HG03571 (cell line): ENCODE results near the gene UGT3A2.
"Not testable (repeated sequence)": the region's sequence is repeated elsewhere in the genome, so short reads cannot be mapped to it uniquely, and the experiment has no call there.

Source experiments
- ATAC-seq: cut with Tn5 transposase; IDR thresholded peaks from one replicate; pipeline ENCODE4 v1.9.1; 2021; ENCODE audit not compliant: unreplicated experiment

Gene UGT3A2

DNA sequence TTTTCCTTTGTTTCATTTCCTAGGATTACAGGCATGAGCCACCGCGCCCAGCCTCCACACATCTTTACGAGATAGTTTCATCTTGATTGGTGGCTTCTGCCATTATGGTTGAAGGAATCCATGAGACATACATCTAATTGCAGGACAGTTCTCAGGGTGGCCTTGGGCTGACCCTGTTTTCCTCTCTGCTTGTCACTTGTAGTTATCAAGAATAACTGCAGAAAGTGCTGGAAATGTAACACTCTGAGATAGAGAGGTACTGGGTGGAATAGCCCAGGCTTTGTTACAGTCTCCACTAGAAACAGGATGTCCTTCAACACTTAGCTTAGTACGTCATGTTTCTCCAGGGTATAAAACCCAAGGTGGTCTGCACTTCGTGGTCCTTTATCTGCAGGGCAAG lies 10.7 kb downstream of the UGT3A2 start:
- no peak for ATAC-seq

DNA sequence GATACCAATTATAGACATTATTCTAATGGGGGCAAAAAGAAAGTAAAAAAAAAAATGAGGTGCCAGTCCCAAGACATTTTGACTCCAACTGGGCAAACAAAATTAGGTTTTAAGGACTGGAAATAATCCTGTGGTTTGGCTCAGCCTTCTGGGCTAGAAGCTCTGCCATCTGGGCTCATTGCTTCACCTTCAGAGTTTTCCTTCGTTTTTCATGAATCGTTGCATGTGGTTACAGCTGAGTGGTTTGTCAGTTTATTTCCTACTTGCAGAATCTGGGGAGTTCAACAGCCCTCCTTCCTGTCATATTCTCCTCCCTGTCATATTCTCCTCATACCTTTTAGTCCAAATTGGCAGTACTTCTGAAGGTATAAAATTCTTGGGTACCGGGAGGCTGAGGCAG lies 12.0 kb downstream of the UGT3A2 start:
- ATAC-seq, result no peak

DNA sequence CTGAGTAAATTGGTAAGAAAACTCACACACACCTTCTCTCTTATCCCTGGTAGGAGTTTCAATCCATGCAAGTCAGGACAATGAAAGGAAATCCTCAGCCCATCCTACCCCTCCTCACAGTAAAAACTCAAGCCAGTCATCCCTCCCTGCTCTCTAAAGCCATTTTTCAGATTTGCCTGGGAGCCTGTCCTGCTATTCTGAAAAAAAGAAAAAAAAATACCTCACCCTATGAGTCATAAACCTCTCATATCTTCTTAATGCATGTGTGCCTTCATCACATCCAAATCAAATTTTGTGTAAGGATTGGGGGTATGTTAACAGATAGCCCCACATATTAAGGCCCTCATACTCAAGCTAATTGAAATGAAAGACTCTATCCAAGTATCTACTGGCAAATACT lies 14.1 kb downstream of the UGT3A2 start:
- ATAC-seq, result no peak

DNA sequence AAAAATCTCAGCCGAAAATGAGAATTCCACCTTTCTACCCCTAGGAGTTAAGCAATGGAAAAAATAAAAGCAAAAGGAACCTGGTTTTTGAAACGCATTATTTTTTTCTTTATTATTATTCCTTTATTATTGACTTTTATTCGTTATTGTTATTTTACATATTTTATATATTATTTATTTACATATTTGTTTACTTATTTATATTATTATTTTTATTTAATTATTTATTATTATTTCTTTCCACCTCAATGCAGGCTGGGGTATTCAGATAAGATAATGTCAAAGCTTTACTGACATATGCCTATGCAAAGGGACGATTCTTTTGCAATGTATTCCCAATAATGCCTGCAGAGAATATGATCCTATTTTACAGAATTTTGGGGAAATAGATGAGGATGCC lies 16.7 kb downstream of the UGT3A2 start:
- no peak for ATAC-seq

DNA sequence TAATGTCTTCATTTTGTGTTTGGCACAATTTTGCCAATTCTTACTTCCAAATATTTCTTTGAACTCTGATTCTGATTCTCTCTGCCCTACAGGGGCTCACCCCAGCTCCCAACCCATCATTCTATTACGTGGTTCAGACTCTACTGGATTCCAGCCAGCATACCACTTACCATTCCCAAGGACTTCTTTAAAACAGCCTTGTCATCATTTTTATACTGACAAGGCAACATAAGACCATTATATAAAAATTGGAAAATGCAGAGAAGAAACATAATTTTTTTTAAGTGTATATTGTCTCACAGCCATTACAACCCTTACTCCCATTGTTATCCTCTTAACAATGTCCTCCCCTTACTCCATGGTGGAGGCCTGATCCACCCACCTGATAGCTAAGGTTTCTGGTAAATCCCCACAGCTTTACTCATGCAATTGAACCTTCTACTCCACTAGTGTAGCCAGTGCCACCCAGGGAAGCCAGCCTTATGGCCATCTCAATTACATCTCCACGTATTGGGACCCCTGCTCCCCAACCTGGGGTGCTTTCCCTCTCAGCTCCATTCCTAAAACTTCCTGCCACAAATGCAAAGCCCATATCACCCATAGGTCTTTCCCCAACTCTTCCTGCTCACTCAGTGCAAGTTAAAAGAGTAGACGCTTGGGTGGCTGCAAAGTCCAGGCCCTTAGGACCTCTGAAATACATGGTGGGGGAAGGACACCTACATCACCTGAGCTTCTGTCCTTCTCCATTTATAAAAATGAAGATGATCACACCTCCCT lies 19.1 kb downstream of the UGT3A2 start:
- ATAC-seq, result no peak

DNA sequence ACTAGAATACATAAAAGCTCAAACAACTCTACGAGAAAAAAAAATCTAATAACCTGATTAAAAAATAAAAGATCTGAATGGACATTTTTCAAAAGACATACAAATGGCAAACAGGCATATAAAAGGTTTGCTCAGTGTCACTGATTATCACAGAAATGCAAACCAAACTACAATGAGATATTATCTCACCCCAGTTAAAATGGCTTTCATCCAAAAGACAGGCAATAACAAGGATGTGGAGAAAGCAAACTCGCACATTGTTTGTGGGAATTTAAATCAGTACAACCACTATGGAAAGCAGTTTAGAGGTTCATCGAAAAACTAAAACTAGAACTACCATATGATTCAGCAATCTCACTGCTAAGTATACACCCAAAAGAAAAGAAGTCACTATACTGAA lies 20.8 kb downstream of the UGT3A2 start:
- ATAC-seq, result no peak

DNA sequence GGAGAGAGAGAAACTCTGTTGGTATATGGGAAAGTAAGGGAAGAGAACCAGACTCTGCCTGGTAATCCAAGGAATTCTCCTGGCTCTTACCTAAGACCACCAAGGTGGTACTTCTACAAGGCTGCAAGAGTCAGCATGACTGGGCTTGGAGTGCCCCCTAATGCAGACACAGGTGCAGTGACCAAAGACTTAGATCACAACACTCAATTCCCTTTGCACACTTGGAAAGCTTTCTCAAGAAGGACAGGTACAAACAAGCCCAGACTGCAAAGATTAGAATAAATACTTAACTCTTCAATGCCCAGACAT lies 25.2 kb downstream of the UGT3A2 start:
- no peak for ATAC-seq

DNA sequence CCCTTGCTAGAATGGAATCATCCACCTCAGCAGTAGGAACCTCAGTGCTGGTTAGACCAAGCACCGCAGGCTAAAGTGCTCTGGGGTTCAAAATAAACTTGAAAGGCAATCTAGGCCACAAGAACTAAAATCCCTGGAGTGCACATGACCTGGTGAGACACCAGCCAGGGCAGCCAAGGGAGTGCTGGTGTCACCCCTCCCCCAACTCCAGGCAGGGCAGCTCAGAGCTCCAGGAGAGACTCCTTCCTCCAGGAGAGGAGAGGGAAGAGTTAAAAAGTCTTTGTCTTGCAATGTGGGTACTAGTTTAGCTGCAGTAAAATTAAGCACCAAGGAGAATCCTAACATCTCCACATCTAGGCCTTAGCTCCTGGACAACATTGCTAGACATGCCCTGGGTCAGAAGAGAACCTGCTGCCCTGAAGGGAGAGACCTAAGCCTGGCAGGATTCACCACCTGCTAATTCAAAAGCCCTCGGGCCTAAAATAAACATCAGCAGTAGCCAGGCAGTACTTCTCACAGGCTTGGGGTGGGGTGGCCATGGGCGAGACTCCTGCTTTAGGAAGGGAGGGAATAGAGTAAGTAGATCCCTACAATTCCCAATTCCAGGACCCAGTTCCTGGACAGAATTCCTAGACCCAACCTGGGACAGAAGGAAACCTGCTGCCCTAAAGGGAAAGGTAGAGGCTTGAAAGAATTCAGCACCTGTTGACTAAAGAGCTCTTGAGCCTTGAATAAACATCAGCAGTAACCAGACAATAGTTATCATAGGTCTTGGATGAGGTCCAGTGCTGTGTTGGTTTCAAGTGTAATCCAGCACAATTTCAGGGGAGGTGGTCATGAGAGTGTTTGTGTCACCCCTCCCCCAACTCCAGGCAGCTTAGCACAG lies 25.8 kb downstream of the UGT3A2 start:
- no peak for ATAC-seq

DNA sequence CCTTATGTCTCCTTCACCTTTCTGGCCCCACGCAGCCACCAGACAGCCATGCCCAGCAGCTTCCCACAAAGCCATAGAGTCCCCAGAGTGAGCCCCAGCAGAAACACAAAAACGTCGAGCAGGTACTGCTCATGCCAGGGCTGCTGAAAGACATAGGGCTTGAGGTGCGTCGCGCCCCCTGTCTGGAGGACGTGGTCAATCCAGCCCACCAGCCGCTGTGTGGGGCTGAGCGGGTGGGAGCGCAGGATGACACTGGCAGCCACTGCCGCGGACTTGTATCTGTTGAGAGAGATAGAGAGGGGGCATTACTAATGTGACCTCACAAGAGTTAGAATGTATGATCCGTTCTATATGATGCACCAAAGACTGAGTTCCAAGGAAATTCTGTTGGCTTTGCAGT lies 31.0 kb downstream of the UGT3A2 start:
- ATAC-seq, result no peak

DNA sequence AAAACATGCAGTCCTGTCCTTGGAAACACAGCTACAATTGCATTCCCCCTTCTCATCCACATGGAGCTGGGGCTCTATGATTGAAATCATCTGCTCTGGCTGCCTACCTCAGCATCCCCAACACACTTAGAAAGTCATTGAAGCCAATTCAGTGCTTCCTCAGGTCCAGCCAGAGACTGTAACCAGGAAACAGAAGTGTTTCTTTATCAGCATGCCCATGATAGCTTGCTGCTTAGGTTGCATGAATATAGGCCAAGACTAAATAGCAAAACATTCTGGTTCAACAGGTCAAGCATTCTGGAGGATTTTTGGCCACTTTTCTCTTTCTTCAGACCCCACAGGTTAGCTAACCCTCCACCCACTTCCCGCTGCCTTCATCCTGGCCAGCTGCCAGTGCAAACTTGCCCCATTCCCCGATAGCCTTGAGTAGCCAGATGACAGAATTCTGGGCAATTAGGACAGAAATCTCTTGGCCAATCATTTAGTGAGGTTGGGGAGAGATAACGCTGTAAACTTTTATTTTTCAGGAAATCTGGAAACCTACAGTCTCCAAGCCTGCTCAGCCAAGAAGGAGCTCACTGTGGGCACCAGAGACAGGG lies 32.0 kb downstream of the UGT3A2 start:
- ATAC-seq, result not testable (repeated sequence)

DNA sequence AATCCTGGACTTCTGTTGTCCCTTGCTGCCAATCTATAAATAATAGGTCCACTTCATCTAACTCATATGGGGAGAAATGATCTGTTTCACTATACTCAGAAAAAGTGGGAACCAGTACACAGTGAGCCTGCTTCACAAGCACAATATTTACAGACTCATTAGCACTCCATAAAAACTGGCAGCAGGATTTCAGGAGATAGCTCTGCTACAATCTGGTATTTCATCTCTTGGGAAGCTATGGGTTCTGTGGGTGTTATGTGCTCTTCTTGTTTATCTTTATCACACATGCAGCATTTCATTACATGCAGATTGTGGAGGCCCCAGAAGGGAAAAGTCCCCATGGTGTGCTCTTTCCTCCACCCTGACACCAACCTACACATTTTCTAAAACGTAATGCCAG lies 33.2 kb downstream of the UGT3A2 start:
- ATAC-seq, result no peak

DNA sequence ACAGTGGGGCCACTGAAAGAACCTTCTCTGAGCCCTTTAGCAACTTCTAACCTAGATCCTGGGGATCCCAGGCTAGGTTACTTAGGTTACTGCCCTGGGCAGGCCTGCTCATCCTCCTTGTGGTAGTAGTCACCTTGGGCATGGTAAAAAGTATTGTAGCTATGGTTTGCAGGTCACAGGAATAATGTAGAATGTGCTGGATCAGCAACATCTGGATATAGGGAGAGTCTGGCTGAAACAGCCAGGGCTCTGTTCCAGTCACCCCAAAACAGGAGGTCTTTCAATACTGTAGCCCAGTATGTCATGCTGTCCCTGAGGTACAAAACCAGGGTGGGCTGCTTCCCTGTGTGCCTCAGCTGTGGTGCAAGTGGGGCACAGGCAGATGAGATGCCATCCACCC lies 33.6 kb downstream of the UGT3A2 start:
- no peak for ATAC-seq

DNA sequence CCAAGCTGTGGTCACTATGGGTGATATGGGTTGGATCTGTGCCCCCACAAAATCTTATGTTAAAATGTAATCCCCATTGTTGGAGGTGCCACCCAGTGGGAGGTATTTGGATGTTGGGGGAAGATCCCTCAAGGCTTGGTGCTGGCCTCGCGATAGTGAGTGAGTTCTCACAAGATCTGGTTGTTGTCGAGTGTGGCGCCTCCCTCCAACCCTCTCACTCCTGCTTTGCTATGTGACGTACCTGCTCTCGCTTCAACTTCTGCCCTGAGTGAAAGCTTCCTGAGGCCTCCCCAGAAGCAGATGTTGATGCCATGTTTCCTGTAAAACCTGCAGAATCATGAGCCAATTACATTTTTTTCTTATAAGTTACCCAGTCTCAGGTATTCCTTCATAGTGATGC lies 35.5 kb downstream of the UGT3A2 start:
- no peak for ATAC-seq

DNA sequence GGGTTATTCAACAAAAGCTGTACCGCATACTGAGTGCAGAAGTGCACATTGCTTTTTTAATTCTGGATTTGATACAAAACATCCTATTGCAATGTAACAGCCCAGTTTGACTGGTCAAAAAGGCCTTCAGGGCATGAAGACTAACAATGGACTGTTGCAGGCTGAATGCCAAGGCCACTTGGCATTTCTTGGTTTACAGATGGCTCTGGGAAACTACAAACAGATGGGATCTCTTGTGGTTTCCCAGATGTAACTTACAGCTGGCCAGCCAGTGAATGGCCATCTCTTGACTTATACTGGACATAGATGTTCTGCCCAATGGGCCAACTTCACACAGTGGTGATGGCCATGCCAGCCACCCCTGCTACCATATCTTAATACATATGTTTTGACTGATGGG lies 36.8 kb downstream of the UGT3A2 start:
- ATAC-seq, result no peak

DNA sequence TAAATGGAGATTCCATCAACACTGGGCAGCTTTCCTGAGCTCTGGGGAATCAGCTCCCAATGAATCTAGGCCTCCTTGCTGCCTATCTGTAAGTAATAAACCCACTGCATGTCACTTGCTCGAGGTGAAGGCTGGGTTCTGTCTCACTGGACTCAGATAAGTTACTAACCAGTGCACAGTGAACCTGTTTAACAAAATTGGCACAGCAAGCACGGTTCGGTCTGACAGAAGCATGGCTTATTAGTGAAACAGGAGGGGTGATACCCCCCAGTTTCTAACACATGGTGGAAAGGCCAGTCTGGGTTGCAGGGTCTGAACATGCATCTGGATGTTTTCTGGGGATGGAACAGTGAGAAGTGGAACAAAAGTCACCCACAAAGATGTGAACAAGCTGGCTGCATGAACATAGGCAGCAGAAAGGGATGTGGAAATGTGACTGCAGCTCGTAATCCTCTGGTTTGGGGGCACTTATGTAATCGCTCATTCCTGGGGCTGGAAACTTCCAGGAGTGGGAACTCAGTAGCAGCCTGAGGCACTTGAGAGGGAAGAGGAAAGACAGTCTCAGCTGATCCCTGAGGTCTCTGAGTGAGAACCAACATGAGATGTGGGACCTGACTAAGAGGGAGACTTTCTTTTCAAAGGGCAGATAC lies 37.7 kb downstream of the UGT3A2 start:
- ATAC-seq, result no peak

DNA sequence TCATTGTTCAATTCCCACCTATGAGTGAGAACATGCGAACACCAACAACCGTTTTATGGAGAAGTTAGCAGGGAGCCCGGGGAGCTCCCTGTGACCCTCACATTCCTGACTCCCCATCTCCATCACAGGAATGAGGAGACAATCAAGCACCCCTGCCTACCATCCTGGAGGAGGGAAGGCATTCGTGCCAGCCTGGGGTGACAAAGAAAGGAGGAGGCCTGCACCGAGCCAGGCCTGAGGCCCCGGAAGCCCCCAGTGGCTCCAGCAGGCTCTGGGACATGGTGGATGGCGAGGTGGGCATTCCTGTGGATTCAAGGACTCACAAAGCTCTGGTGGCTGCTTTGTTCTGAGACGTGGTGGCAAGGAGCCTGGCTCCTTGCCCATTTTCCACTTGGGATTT lies 39.0 kb downstream of the UGT3A2 start:
- no peak for ATAC-seq

DNA sequence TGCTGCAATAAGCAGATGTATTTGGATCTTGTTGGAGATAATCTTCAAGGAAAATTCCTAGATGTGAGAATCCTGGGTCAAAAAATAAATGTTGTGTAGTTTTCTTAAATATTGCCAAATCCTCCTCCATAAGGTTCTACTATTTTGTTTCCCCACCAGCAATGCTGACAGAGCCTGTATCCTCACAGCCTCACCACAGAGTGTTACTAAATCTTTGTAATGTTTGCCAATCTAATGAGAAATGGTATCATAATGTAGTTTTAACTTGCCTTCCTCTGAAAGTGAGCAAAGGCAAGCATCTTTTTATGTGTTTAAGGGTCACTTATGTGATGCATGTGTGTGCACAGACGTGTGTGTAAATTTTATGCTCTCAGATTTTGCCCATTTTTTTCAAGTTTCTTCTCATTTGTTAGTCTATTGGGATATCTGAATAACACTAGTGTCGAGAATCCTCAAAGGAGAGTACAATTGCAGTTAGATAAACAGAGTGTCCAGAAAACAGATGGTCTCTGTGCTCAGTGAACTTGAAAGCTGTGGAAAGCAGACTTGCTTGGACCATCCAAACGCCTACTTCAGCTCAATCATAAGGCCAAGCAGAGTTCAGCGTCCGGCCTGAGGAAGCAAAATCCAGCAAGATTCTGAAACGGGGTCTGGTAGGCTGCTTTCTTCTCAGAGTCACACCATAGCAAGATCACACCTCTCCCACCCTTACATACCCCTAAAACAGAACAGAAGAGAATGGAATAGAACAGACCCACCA lies 39.8 kb downstream of the UGT3A2 start:
- ATAC-seq, result no peak

DNA sequence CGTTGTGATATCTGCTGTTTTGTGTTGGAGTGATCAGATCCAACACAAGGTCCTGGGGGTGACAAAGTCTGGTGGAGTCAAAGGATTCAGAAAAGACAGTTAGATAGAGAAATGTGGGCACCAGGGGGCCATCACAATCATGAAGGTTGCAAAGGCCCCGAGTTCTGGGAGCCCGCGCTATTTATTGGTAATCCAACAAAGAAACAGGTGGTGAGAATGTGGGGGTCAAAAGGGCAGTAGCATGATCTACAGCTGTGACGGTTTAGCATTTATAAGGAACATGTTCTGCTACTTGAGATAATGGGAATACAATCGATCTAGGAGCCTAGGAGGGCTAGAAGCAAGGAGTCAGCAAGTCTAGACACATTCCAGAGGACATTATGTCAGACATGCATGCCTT lies 44.4 kb downstream of the UGT3A2 start:
- not testable (repeated sequence) for ATAC-seq

DNA sequence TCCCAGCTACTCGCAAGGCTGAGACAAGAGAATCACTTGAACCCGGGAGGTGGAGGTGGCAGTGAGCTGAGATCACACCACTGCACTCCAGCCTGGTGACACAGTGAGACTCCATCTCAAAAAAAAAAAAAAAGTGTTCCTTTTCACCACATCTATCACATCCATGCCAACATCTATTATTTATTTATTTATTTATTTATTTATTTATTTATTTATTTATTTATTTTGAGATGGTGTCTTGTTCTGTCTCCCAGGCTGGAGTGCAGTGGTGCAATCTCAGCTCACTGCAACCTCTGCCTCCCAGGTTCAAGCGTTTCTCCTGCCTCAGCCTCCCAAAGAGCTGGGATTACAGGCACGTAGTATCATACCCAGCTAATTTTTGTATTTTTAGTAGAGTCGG lies 47.1 kb downstream of the UGT3A2 start:
- not testable (repeated sequence) for ATAC-seq

DNA sequence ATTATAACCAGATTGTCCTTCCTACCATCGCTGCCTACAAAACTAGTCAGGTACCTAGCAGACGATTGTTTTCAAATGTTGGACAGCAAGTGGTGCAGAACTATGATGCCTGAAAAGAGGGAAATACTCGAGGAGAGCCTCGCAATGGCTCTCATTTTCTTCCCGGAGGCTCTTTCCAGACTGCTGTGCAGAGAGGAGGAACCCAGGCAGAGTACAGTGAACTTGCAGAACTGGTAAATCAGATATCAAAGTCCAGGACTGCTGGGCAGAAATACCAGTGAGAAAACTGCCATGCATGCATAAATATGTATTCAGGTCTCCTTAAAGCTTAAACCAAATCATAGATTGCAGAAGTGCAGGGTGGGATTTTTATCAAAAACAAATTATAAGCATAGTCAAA lies 49.1 kb downstream of the UGT3A2 start:
- no peak for ATAC-seq

DNA sequence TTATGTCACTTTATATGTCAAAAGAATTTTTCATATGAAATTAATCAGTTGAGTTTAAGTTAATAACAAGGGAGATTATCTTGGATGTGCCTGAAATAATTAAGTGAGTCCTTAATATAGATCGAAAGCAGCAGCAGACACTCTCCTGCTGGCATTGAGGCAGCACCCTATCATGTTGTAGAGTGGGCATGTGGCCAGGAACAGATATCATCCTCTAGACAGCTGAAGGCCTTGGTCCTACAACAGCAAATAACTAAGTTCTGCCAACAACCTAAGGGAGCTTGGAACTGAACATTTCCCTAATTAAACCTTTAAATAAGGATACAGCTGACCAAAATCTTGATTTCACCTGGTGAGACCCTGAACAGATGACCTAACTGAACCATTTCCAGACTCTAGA lies 49.7 kb downstream of the UGT3A2 start:
- no peak for ATAC-seq
